Activated B cell treated with CpG ODN at 0.5 μM for 24 hours (primary cell): ENCODE results near the gene COL5A1. TPM values are rescaled to one million over a fixed set of nuclear protein-coding genes. Genes with fewer than 3 reads are reported as not detected.

Experiments
- ATAC-seq: fragments of 200-7000 bp; cut with Tn5 transposase; one replicate; pipeline ENCODE4 v1.10.0; 2021; ENCODE audit warnings: low read depth, mild to moderate bottlenecking, moderate library complexity
- CTCF ChIA-PET: fragments of 350-600 bp; sonication (Branson Sonifier 250); formaldehyde crosslinking; loops from one replicate; lab custom pipeline; 2021; ENCODE audit warnings: antibody characterized with exemption; lab: Charles Lee
- POLR2A ChIA-PET: fragments of 350-600 bp; sonication (Branson Sonifier 250); formaldehyde crosslinking; loops from one replicate; lab custom pipeline; 2021; ENCODE audit warnings: antibody characterized with exemption; lab: Charles Lee
- DNase-seq: peaks from one replicate; pipeline ENCODE4 v3.0.0; 2022
- H3K27ac Mint-ChIP-seq: one replicate; pipeline ENCODE4 v1.8.0; 2020; ENCODE audit warnings: mixed read lengths
- H3K27me3 Mint-ChIP-seq: one replicate; pipeline ENCODE4 v1.8.0; 2021; ENCODE audit warnings: mixed read lengths
- H3K36me3 Mint-ChIP-seq: one replicate; pipeline ENCODE4 v1.8.0; 2021; ENCODE audit warnings: low read depth, mixed read lengths
- H3K4me1 Mint-ChIP-seq: one replicate; pipeline ENCODE4 v1.8.0; 2021; ENCODE audit warnings: mixed read lengths
- H3K4me3 Mint-ChIP-seq: one replicate; pipeline ENCODE4 v1.8.0; 2020; ENCODE audit warnings: mild to moderate bottlenecking, mixed read lengths
- H3K9me3 Mint-ChIP-seq: one replicate; pipeline ENCODE4 v1.8.0; 2020; ENCODE audit warnings: mixed read lengths
- intact Hi-C: fragments of 100-400 bp; cut with micrococcal nuclease; formaldehyde crosslinking; loops from one replicate; pipeline ENCODE4 v1.15.1; 2024
- total RNA-seq: library from RNA; stranded (reverse); gene quantifications from 2 replicates; pipeline ENCODE4 v1.2.3, GENCODE V29; 2022
- TF ChIP-seq, protein P1 (sequence below): fragments of 200-600 bp; IDR thresholded peaks from one replicate; pipeline ENCODE4 v1.8.0; 2022; ENCODE audit warnings: antibody characterized with exemption, mild to moderate bottlenecking

COL5A1 gene
- total RNA-seq, 1 donor from 2014 or later = 0.02 TPM

DNA sequence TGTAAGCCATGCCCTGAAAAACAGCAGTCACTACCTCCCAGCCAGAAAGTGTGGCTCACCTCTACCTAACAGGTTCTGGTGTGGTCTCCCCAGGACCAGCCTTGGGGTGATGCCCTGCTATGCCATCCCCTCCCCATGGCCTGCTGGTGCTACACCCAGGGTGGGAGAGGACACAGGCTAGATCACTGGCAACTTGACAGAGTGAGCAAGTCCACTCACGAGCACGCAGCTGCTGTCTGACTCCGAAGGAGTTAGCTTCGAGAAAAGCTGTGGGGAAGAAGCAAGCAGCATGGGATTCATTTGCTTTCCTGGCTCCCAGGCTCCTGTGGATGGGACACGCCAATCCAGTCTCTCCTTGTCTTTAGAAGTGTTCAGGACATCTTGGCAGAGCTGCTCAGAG, 102.2 kb downstream of the COL5A1 start:
- ChIA-PET POLR2A (no interaction called here), CTCF (no interaction called here)
- intact Hi-C loops = no loop called here
- no peak for DNase-seq
- Mint-ChIP-seq H3K9me3 (peaks cover 2% of the 10 kb centered on the region), H3K36me3 (no peaks in the 10 kb centered on the region), H3K4me3 (no peak overlapping the region), H3K27me3 (peaks cover 2% of the 10 kb centered on the region), H3K4me1 (no peaks in the 10 kb centered on the region), H3K27ac (no peak overlapping the region)
- ATAC-seq = no peak
- TF ChIP-seq, protein P1, sequence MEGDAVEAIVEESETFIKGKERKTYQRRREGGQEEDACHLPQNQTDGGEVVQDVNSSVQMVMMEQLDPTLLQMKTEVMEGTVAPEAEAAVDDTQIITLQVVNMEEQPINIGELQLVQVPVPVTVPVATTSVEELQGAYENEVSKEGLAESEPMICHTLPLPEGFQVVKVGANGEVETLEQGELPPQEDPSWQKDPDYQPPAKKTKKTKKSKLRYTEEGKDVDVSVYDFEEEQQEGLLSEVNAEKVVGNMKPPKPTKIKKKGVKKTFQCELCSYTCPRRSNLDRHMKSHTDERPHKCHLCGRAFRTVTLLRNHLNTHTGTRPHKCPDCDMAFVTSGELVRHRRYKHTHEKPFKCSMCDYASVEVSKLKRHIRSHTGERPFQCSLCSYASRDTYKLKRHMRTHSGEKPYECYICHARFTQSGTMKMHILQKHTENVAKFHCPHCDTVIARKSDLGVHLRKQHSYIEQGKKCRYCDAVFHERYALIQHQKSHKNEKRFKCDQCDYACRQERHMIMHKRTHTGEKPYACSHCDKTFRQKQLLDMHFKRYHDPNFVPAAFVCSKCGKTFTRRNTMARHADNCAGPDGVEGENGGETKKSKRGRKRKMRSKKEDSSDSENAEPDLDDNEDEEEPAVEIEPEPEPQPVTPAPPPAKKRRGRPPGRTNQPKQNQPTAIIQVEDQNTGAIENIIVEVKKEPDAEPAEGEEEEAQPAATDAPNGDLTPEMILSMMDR = no peak

DNA sequence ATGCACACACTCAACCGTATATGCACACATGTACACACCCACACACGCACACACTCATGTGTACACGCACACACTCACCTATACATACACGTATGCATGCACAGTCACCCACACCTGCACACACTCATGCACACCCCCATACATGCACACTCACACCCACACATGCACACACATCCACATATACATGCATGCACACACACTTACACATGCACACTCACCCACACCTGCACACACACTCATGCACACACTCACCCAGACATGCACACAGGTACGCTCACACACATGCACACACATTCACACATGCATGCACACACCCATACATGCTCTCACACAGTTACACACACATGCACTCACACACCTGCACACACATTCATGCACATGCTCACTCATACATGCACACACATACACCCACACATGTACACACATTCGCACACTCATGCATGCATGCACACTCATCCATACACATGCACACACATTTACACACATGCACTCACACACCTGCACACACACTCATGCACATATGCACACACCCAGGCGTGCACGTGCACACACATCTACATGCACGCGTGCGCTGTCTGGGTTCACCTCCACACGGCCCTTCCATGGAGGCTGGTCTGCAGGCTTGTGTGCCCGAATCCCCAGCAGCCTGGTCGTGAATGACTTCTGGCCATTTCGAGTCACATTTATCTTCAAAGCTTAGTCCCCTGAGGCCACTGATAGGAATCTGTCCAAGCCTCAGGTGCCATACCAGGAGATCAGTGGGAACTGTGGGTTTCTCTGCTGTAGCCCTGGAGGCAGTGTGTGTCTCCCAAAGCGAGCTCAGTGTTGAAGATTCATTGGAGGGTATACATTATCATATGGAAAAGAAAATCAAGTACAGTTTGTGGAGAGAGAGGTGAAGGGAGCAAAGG, 103.0 kb downstream of the COL5A1 start:
- no peak overlapping the region for H3K4me3 Mint-ChIP-seq
- DNase-seq = no peak
- TF ChIP-seq, protein P1 = no peak
- H3K27me3 Mint-ChIP-seq = no peaks in the 10 kb centered on the region
- no peak for ATAC-seq
- CTCF ChIA-PET = no interaction called here
- no peaks in the 10 kb centered on the region for H3K4me1 Mint-ChIP-seq
- peaks cover 2% of the 10 kb centered on the region for H3K9me3 Mint-ChIP-seq
- POLR2A ChIA-PET = no interaction called here
- intact Hi-C loops = no loop called here
- no peaks in the 10 kb centered on the region for H3K36me3 Mint-ChIP-seq
- no peak overlapping the region for H3K27ac Mint-ChIP-seq

DNA sequence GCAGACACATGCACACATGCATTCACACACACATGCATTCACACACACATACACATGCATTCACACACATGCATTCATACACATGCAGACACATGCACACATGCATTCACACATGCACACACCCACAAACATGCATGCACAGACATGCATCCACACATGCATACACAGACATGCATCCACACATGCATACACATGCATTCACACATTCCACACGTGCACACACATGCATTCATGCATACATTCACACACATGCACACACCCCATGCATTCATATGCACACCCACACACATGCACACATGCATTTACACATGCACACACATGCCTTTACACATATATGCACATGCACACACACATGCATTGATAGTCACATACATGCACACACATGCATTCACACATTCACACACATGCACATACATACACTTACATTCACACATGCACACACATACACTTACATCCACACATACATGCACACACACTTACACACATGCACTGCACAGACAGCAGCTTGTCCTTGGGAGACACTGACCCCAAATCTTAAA, 106.4 kb downstream of the COL5A1 start:
- Mint-ChIP-seq H3K27ac (no peak overlapping the region), H3K4me3 (no peak overlapping the region), H3K27me3 (no peaks in the 10 kb centered on the region), H3K36me3 (no peaks in the 10 kb centered on the region), H3K4me1 (no peaks in the 10 kb centered on the region), H3K9me3 (peaks cover 2% of the 10 kb centered on the region)
- intact Hi-C loops = no loop called here
- TF ChIP-seq, protein P1 = no peak
- ChIA-PET CTCF (no interaction called here), POLR2A (no interaction called here)
- ATAC-seq (no peak), DNase-seq (no peak)

DNA sequence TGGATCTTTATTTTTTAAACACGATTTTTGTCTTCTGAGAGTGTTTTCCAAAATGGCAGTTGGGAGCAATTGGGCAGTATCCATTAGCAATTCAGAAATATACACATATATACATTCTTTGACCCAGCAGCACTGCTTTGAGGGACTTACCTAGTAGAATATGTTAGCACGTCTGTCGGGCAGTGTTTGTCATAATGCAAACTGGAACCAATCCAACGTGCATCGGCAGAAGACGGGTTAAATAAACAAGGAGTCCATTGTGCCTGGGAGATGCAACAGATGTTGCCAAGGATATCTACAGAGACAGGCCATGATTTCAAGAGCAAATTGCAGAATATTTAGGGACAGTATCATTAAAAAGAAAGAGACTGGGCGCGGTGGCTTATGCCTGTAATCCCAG, 107.0 kb downstream of the COL5A1 start:
- Mint-ChIP-seq H3K27ac (no peak overlapping the region), H3K4me1 (no peaks in the 10 kb centered on the region), H3K36me3 (no peaks in the 10 kb centered on the region), H3K4me3 (no peak overlapping the region), H3K9me3 (peaks cover 2% of the 10 kb centered on the region), H3K27me3 (no peaks in the 10 kb centered on the region)
- POLR2A ChIA-PET = no interaction called here
- intact Hi-C loops = no loop called here
- ATAC-seq (no peak), DNase-seq (no peak)
- CTCF ChIA-PET = no interaction called here
- TF ChIP-seq, protein P1 = no peak

DNA sequence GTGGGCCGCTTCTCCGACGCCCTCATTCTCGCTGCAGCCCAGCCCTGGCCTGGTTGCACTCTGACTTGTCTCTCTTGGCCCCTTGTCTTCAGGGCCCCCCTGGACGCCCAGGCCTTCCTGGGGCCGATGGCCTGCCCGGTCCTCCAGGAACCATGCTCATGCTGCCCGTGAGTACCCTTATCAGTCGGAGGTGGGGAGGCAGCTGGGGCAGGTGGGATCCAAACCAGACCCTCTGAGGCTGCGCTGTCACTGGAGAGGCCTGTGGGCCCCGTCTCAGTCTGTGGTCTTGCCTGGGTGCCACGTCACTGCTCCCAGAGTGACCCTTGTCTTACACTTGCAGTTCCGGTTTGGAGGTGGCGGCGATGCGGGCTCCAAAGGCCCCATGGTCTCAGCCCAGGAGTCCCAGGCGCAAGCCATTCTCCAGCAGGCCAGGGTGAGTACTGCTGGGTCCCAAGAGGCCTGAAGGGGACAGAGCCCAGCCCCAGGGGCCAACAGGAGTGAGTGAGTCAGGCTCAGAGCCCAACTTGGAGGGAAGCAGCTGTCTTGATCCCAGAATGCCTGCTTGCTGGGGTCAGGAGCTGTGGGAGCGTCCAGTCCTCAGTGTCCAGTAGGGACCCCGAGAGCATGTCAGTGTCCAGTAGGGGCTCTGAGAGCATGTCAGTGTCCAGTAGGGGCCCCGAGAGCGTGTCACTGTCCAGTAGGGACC, 109.0 kb downstream of the COL5A1 start:
- intact Hi-C loops = no loop called here
- ChIA-PET POLR2A (no interaction called here), CTCF (no interaction called here)
- TF ChIP-seq, protein P1 = no peak
- Mint-ChIP-seq H3K4me1 (no peaks in the 10 kb centered on the region), H3K4me3 (no peak overlapping the region), H3K36me3 (no peaks in the 10 kb centered on the region), H3K27ac (no peak overlapping the region), H3K27me3 (no peaks in the 10 kb centered on the region), H3K9me3 (no peaks in the 10 kb centered on the region)
- no peak for DNase-seq
- ATAC-seq = no peak
